GM21528 (cell line): ENCODE results near the gene GSS.

ENCODE experiments used
- ATAC-seq: cut with Tn5 transposase; IDR thresholded peaks from one replicate; pipeline ENCODE4 v1.9.1; 2021; ENCODE audit warnings: mild to moderate bottlenecking, moderate library complexity; ENCODE audit not compliant: unreplicated experiment, low FRiP score

Gene GSS

GRCh38 chr20:34949120-34949519, 6.5 kb downstream of the GSS start:
- no peak for ATAC-seq

- no peak for ATAC-seq
These were observed 7.6 kb downstream of the GSS start for GRCh38 chr20:34948030-34948429.

- no peak for ATAC-seq
These were observed 8.3 kb downstream of the GSS start for GRCh38 chr20:34947336-34947735.

GRCh38 chr20:34946661-34947060, 8.9 kb downstream of the GSS start:
- no peak for ATAC-seq

GRCh38 chr20:34945315-34946077, 10.1 kb downstream of the GSS start:
- ATAC-seq = no peak

GRCh38 chr20:34943808-34944567, 11.6 kb downstream of the GSS start:
- ATAC-seq = no peak

- ATAC-seq = no peak
These were observed 13.3 kb downstream of the GSS start for GRCh38 chr20:34942301-34942700.

GRCh38 chr20:34941226-34941625, 14.4 kb downstream of the GSS start:
- no peak for ATAC-seq

GRCh38 chr20:34940081-34940481, 15.5 kb downstream of the GSS start:
- no peak for ATAC-seq

GRCh38 chr20:34938466-34939163, 17.0 kb downstream of the GSS start:
- ATAC-seq = no peak

GRCh38 chr20:34931771-34932170, 23.8 kb downstream of the GSS start:
- ATAC-seq = no peak

- ATAC-seq = no peak
These were observed 27.2 kb downstream of the GSS start for GRCh38 chr20:34928411-34928810.

- no peak for ATAC-seq
These were observed 27.9 kb downstream of the GSS start for GRCh38 chr20:34927736-34928135.

- no peak for ATAC-seq
These were observed 29.0 kb downstream of the GSS start for GRCh38 chr20:34926581-34926980.

GRCh38 chr20:34925981-34926380, 29.6 kb downstream of the GSS start:
- ATAC-seq = no peak

GRCh38 chr20:34925341-34925740, 30.3 kb downstream of the GSS start:
- no peak for ATAC-seq

- ATAC-seq = no peak
These were observed 32.2 kb downstream of the GSS start for GRCh38 chr20:34923414-34923813.

- no peak for ATAC-seq
These were observed 32.8 kb downstream of the GSS start for GRCh38 chr20:34922654-34923381.

GRCh38 chr20:34921436-34921835, 34.2 kb downstream of the GSS start:
- ATAC-seq = no peak

- ATAC-seq = no peak
These were observed 35.6 kb downstream of the GSS start for GRCh38 chr20:34920055-34920454.
